ENCODE results near the gene SLC29A2.

The SLC29A2 gene

GRCh38 chr11:66371627-66372415 lies at the start of gene SLC29A2:
TSS of gene SLC29A2 (minus strand) at chr11:66371760. CDS start at chr11:66371591, 169 bp downstream.
- intact Hi-C loops (cut with micrococcal nuclease), result no loop called here
- H3K9me3 Mint-ChIP-seq, result no peaks in the 10 kb centered on the region
- H3K4me3 Mint-ChIP-seq, result peak within 1 kb of the TSS; percentile 73
- no peaks in the 10 kb centered on the region for H3K36me3 Mint-ChIP-seq (ENCODE audit: low read depth)
- peak within 1 kb of the TSS; percentile 63 for H3K27ac Mint-ChIP-seq
- H3K4me1 Mint-ChIP-seq (ENCODE audit: low read depth), result peaks cover 5% of the 10 kb centered on the region
- H3K27me3 Mint-ChIP-seq, result peaks cover 41% of the 10 kb centered on the region

DNA sequence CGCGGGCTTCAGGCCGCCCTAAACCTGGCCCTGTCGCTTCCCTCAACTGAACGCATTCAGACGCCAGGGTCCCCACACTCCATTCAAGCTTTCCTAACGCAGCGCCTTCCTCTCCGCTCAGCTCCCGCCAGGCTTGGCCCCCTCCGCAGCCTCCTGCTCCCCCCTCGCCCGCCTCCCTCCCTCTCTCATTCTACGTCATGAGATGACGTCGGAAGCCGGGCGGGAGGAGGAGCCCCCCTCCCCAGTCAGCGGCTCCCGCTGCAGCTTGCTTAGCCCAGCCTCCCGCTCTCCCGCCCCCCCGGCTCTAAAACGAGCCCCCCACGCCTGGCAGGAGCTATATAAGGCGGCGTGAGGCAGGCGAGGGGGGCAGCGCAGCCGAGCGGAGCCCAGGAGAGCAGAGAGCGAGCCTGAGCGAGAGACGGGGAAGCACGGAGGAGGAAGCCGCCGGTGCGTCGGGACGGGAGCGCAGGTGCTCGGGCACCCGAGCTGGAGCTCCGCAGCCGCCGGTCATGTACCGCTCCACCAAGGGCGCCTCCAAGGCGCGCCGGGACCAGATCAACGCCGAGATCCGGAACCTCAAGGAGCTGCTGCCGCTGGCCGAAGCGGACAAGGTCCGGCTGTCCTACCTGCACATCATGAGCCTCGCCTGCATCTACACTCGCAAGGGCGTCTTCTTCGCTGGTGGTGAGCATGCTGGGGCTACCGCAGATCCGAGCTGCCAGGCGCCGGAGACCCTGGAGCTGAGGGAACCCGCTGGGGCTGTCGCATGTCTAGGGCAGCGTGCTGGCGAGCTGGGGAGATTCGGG lies 49.3 kb upstream of the SLC29A2 start, which contains the start of gene NPAS4:
Gene NPAS4 (plus strand): TSS at position 365 of the 806 bp plus-strand sequence. CDS start 145 bp downstream, at position 510.
- H3K9me3 Mint-ChIP-seq, result peaks cover 10% of the 10 kb centered on the region
- peaks cover 14% of the 10 kb centered on the region for H3K4me1 Mint-ChIP-seq (ENCODE audit: low read depth)
- peaks cover 58% of the 10 kb centered on the region for H3K27me3 Mint-ChIP-seq
- H3K36me3 Mint-ChIP-seq (ENCODE audit: low read depth), result no peaks in the 10 kb centered on the region
- no peak within 1 kb of the TSS for H3K4me3 Mint-ChIP-seq
- no peak within 1 kb of the TSS for H3K27ac Mint-ChIP-seq
- intact Hi-C loops (cut with micrococcal nuclease), result no loop called here

DNA sequence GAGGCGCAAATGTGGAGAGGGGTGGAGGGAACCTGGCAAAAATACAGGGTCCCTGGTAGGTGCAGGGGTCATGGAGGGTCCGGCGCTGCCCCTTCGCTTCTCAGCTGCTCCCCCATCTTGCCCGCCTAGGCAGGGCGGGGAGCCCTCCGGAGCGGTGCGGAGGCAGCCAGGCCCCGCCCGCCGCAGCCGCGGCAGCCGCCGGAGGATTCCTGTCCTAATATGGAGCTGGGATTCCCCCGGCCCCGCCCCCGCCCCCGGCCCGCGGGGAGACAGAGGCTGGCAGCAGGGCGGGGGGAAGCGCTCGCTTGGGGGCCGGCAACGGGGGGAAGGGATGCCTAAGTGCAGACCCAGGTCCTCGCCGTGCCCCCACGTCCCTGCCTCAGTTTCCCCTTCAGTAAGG lies 48.3 kb upstream of the SLC29A2 start:
- Mint-ChIP-seq H3K36me3 (ENCODE audit: low read depth) (no peaks in the 10 kb centered on the region), H3K27ac (no peak overlapping the region), H3K9me3 (peaks cover 10% of the 10 kb centered on the region), H3K27me3 (peaks cover 59% of the 10 kb centered on the region), H3K4me1 (ENCODE audit: low read depth) (peaks cover 14% of the 10 kb centered on the region), H3K4me3 (no peak overlapping the region)
- intact Hi-C loops (cut with micrococcal nuclease), result no loop called here

DNA sequence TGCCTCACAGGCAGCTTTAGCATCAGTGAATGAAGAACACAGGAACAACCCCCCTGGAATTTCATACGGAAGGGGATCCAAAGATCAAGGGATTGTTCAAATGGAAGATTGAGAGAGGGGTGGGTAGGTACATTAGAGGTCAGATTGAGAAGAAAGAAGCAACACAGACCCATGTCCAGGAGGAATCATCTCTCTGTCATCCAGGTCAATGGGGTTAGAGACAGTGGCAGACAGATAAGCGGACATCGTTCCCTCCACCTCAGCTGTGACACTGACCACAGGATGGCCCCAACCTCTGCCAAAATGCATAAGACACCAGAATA lies 47.4 kb upstream of the SLC29A2 start:
- no peaks in the 10 kb centered on the region for H3K36me3 Mint-ChIP-seq (ENCODE audit: low read depth)
- peaks cover 57% of the 10 kb centered on the region for H3K27me3 Mint-ChIP-seq
- H3K9me3 Mint-ChIP-seq, result peaks cover 10% of the 10 kb centered on the region
- no peak overlapping the region for H3K4me3 Mint-ChIP-seq
- intact Hi-C loops (cut with micrococcal nuclease), result no loop called here
- peaks cover 14% of the 10 kb centered on the region for H3K4me1 Mint-ChIP-seq (ENCODE audit: low read depth)
- no peak overlapping the region for H3K27ac Mint-ChIP-seq

- H3K9me3 Mint-ChIP-seq, result peaks cover 10% of the 10 kb centered on the region
- no peak overlapping the region for H3K4me3 Mint-ChIP-seq
- no peaks in the 10 kb centered on the region for H3K36me3 Mint-ChIP-seq (ENCODE audit: low read depth)
- no peak overlapping the region for H3K27ac Mint-ChIP-seq
- H3K4me1 Mint-ChIP-seq (ENCODE audit: low read depth), result peaks cover 14% of the 10 kb centered on the region
- peaks cover 60% of the 10 kb centered on the region for H3K27me3 Mint-ChIP-seq
- intact Hi-C loops (cut with micrococcal nuclease), result no loop called here
Measured at GRCh38 chr11:66418168-66418985, 46.8 kb upstream of the SLC29A2 start.

- peaks cover 60% of the 10 kb centered on the region for H3K27me3 Mint-ChIP-seq
- H3K27ac Mint-ChIP-seq, result no peak overlapping the region
- H3K9me3 Mint-ChIP-seq, result peaks cover 10% of the 10 kb centered on the region
- H3K4me3 Mint-ChIP-seq, result no peak overlapping the region
- no peaks in the 10 kb centered on the region for H3K36me3 Mint-ChIP-seq (ENCODE audit: low read depth)
- intact Hi-C loops (cut with micrococcal nuclease), result no loop called here
- H3K4me1 Mint-ChIP-seq (ENCODE audit: low read depth), result peaks cover 14% of the 10 kb centered on the region
Measured at GRCh38 chr11:66417000-66417399, 45.4 kb upstream of the SLC29A2 start.

GRCh38 chr11:66415423-66415822 lies 43.9 kb upstream of the SLC29A2 start:
- Mint-ChIP-seq H3K36me3 (ENCODE audit: low read depth) (no peaks in the 10 kb centered on the region), H3K4me1 (ENCODE audit: low read depth) (peaks cover 14% of the 10 kb centered on the region), H3K27ac (no peak overlapping the region), H3K4me3 (no peak overlapping the region), H3K9me3 (peaks cover 10% of the 10 kb centered on the region), H3K27me3 (peaks cover 66% of the 10 kb centered on the region)
- intact Hi-C loops (cut with micrococcal nuclease), result no loop called here

- no peaks in the 10 kb centered on the region for H3K36me3 Mint-ChIP-seq (ENCODE audit: low read depth)
- H3K27me3 Mint-ChIP-seq, result peaks cover 69% of the 10 kb centered on the region
- H3K27ac Mint-ChIP-seq, result no peak overlapping the region
- H3K9me3 Mint-ChIP-seq, result peaks cover 10% of the 10 kb centered on the region
- H3K4me3 Mint-ChIP-seq, result no peak overlapping the region
- intact Hi-C loops (cut with micrococcal nuclease), result no loop called here
- H3K4me1 Mint-ChIP-seq (ENCODE audit: low read depth), result peaks cover 14% of the 10 kb centered on the region
Measured at GRCh38 chr11:66414120-66414934, 42.8 kb upstream of the SLC29A2 start.

- H3K27ac Mint-ChIP-seq, result no peak overlapping the region
- H3K36me3 Mint-ChIP-seq (ENCODE audit: low read depth), result no peaks in the 10 kb centered on the region
- peaks cover 7% of the 10 kb centered on the region for H3K4me1 Mint-ChIP-seq (ENCODE audit: low read depth)
- H3K4me3 Mint-ChIP-seq, result no peak overlapping the region
- intact Hi-C loops (cut with micrococcal nuclease), result no loop called here
- peaks cover 65% of the 10 kb centered on the region for H3K27me3 Mint-ChIP-seq
- no peaks in the 10 kb centered on the region for H3K9me3 Mint-ChIP-seq
Measured at GRCh38 chr11:66413167-66413566, 41.6 kb upstream of the SLC29A2 start.

GRCh38 chr11:66412110-66412509 lies 40.5 kb upstream of the SLC29A2 start:
- no peaks in the 10 kb centered on the region for H3K4me1 Mint-ChIP-seq (ENCODE audit: low read depth)
- H3K4me3 Mint-ChIP-seq, result no peak overlapping the region
- H3K27me3 Mint-ChIP-seq, result peaks cover 56% of the 10 kb centered on the region
- H3K36me3 Mint-ChIP-seq (ENCODE audit: low read depth), result no peaks in the 10 kb centered on the region
- no peak overlapping the region for H3K27ac Mint-ChIP-seq
- H3K9me3 Mint-ChIP-seq, result no peaks in the 10 kb centered on the region
- intact Hi-C loops (cut with micrococcal nuclease), result no loop called here

- Mint-ChIP-seq H3K36me3 (ENCODE audit: low read depth) (no peaks in the 10 kb centered on the region), H3K4me1 (ENCODE audit: low read depth) (no peaks in the 10 kb centered on the region), H3K27ac (no peak overlapping the region), H3K27me3 (peaks cover 55% of the 10 kb centered on the region), H3K4me3 (no peak overlapping the region), H3K9me3 (no peaks in the 10 kb centered on the region)
- intact Hi-C loops (cut with micrococcal nuclease), result no loop called here
Measured at GRCh38 chr11:66411323-66411722, 39.8 kb upstream of the SLC29A2 start.

DNA sequence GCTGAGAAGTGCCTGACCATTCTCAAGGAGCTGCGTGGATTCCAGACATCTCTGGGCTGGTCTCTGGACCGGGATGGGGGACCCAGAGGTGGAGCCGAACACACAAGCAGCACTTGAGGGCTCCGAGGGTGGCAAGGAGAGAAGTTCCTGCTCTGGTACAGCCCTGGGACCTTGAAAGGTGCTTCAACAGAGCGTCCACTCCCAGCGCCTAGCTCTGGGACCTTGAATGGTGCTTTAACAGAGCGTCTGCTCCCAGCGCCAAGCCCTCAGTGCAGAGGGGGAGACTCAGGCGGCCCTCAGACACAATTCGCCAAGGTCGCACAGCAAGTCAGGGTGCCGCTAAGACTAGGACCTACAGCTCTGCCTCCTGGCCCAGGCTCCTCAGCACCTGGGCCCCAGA lies 38.6 kb upstream of the SLC29A2 start:
- no peak overlapping the region for H3K27ac Mint-ChIP-seq
- no peaks in the 10 kb centered on the region for H3K9me3 Mint-ChIP-seq
- H3K4me1 Mint-ChIP-seq (ENCODE audit: low read depth), result no peaks in the 10 kb centered on the region
- intact Hi-C loops (cut with micrococcal nuclease), result no loop called here
- peaks cover 60% of the 10 kb centered on the region for H3K27me3 Mint-ChIP-seq
- H3K36me3 Mint-ChIP-seq (ENCODE audit: low read depth), result no peaks in the 10 kb centered on the region
- no peak overlapping the region for H3K4me3 Mint-ChIP-seq

DNA sequence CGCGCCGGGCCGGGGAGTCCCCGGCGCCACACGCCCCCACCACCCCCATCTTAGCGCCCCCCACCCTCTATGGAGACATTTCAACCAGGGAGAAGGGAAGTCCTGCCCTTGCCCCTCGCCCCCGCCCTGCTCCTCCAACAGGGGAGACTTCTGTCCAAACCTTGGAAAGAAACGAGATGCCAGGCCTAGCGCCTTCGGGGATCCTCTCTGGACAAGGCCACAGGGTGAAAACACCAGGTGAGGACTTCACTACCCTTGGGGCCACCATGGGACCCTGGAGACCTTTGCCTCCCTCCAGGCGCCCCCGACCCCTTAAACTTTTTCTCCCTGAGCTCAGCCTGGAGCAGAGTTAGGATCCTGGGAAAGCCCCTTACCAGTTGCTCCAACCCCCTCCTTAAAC lies 37.7 kb upstream of the SLC29A2 start:
- intact Hi-C loops (cut with micrococcal nuclease), result loop anchor here (2.0 kb wide), 1 partner anchor 70 kb away; no protein-coding TSS in a partner anchor
- Mint-ChIP-seq H3K36me3 (ENCODE audit: low read depth) (no peaks in the 10 kb centered on the region), H3K4me1 (ENCODE audit: low read depth) (no peaks in the 10 kb centered on the region), H3K27ac (no peak overlapping the region), H3K9me3 (no peaks in the 10 kb centered on the region), H3K27me3 (peaks cover 57% of the 10 kb centered on the region), H3K4me3 (no peak overlapping the region)

Data from dendritic cell treated with granulocyte-macrophage colony-stimulating factor and Interleukin-4, amounts not matched to agents 40 ng/mL and 50 ng/mL, for 4 days (primary cell).